ENCODE data around the gene CYP27C1.

DNA sequence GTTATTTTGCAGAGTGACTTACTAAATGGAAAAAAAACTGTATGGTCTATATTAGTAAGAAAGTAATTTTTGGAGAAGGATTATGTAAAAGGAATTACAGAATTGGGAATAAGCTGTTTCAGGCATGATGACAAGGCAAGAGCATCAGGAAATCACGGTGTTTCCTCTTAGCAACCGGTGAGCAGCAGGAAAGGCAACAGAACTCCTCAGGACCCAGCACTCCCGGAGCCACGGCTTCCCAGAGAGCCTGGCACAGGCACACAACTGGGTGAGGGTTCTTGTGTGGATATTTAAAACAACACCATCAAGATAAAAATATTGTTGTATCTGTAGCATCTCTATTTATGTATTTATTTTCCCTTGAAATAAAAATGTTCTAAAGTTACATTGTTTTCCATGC is 34.4 kb downstream of the CYP27C1 start:
- no peak for TF ChIP-seq POLR2A (IDR thresholded peaks at IDR 0.05)
- TF ChIP-seq, protein P1, sequence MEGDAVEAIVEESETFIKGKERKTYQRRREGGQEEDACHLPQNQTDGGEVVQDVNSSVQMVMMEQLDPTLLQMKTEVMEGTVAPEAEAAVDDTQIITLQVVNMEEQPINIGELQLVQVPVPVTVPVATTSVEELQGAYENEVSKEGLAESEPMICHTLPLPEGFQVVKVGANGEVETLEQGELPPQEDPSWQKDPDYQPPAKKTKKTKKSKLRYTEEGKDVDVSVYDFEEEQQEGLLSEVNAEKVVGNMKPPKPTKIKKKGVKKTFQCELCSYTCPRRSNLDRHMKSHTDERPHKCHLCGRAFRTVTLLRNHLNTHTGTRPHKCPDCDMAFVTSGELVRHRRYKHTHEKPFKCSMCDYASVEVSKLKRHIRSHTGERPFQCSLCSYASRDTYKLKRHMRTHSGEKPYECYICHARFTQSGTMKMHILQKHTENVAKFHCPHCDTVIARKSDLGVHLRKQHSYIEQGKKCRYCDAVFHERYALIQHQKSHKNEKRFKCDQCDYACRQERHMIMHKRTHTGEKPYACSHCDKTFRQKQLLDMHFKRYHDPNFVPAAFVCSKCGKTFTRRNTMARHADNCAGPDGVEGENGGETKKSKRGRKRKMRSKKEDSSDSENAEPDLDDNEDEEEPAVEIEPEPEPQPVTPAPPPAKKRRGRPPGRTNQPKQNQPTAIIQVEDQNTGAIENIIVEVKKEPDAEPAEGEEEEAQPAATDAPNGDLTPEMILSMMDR (IDR thresholded peaks at IDR 0.05): no peak
